GM10266 (cell line): ENCODE results near the gene ARHGEF4.

Experiments used
- DNase-seq: peaks from one replicate; pipeline ENCODE4 v3.0.0; 2012; ENCODE audit errors: extremely low spot score
- TF ChIP-seq, protein P1 (sequence below): IDR thresholded peaks from 2 replicates; pipeline ENCODE4 v1.5.1; 2012; ENCODE audit warnings: mild to moderate bottlenecking, low read depth; ENCODE audit not compliant: control insufficient read depth, insufficient read depth; ENCODE audit errors: missing control alignments

ARHGEF4 gene

GRCh38 chr2:131009713-131010475 lies 173.2 kb downstream of the ARHGEF4 start:
- TF ChIP-seq, protein P1, sequence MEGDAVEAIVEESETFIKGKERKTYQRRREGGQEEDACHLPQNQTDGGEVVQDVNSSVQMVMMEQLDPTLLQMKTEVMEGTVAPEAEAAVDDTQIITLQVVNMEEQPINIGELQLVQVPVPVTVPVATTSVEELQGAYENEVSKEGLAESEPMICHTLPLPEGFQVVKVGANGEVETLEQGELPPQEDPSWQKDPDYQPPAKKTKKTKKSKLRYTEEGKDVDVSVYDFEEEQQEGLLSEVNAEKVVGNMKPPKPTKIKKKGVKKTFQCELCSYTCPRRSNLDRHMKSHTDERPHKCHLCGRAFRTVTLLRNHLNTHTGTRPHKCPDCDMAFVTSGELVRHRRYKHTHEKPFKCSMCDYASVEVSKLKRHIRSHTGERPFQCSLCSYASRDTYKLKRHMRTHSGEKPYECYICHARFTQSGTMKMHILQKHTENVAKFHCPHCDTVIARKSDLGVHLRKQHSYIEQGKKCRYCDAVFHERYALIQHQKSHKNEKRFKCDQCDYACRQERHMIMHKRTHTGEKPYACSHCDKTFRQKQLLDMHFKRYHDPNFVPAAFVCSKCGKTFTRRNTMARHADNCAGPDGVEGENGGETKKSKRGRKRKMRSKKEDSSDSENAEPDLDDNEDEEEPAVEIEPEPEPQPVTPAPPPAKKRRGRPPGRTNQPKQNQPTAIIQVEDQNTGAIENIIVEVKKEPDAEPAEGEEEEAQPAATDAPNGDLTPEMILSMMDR, result no peak

DNA sequence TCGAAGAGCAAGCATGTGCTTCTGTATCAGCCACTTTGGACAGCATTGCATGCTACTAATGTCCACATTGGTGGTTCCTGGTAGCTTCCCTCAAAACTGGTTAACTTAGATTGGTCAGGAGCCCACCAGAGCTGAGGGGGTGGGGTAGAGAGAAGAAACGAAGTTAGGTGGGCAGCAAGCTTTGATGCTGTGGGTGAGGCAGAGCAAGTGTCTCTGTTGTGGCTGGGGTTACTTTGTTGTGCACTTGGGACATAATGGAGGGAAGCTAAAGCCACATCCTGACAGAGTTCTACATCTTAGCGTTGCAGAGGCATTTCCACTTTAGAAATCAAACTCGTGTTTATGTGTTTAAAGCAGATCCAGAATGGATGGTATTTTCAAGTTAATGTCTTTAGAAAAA lies 173.9 kb downstream of the ARHGEF4 start:
- DNase-seq, result no peak
- TF ChIP-seq, protein P1, result no peak

More at GRCh38 chr2:131009713-131010475, 173.2 kb downstream of the ARHGEF4 start:
- no peak for DNase-seq

DNA sequence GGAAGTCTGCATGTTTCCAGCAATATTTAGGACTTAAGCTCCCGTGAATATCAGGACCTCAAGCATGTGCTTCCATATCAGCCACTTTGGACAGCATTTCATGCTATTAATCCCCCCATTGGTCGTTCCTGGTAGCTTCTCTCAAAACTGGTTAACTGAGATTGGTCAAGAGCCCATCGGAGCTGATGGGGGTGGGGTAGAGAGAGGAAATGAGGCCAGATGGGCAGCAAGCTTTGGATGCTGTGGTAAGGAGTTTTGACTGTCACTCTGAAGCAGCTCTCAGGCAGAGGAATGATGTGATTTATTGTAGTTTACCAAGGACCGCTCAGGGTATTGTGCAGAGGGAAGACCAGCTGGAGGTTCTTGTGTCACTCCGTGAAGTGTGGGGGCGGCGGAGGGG lies 174.8 kb downstream of the ARHGEF4 start:
- DNase-seq, result no peak
- TF ChIP-seq, protein P1, result no peak

DNA sequence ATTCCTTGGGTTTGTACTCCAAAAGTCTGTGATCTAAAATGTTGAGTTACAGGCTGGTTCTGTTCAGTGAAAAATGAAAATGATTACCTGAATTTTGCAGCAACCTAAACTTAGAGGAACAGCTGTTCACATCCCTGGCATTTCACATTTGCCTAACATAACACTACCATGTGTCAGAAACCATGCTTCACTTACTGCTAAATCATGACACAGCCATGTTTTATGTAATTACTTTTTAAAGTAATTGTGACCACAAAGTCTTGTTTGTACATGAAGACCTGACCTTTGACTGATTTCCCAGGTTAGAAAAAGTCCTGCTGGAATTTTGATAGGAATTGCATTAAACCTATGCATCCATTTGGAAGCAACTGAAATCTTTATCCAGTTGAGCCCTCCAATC lies 177.4 kb downstream of the ARHGEF4 start:
- TF ChIP-seq, protein P1, result no peak

GRCh38 chr2:131015764-131016163 lies 179.1 kb downstream of the ARHGEF4 start:
- TF ChIP-seq, protein P1, result no peak
- no peak for DNase-seq

More for the DNA sequence above, 177.4 kb downstream of the ARHGEF4 start:
- DNase-seq, result no peak

DNA sequence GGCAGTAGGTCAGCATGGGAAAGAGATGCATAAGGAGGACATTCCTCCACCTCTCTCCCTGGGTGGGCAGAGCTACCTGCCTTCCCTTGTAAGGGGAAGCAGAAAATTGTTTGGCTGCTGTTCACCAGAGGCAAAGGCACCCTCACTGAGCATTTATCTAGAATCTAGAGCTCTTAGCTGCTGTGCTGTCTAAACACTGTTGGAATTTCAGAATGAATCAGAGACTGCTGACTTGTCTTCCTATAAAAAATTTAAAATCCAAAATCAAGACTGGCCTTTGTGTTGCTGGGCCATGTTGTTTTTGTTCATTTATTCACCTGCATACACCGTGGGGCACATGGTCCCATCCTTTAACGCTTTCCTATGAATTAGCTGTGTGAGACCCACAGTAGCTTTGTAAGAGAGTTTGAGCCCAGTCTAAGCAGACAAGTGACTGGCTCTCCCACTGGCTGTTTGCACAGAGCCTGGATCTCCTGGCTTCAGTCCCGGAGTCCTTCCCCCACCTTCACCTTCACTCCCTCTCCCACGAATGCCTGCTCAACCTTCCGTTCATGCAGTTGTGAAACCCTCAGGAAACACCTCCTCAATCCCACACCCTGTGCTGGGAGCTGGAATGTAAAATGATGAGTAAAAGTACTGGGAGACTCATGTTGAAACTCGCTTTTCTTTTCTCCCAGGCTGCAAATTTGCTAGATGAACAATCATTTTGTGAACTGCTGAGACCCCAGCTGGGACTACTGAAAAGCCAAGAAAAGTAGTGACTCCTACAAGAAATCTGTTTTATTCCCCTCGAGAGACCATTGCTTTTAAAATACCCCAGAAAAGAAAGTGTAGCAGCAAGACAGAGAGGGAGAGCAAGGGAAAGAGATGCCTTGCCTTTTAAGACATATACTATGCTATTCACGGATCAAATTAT lies 180.4 kb downstream of the ARHGEF4 start:
- no peak for DNase-seq
- TF ChIP-seq, protein P1, result no peak
